ENCODE results near the gene FSTL4.
"Not testable (repeated sequence)": the region's sequence is repeated elsewhere in the genome, so short reads cannot be mapped to it uniquely, and the experiment has no call there.

FSTL4 gene

GRCh38 chr5:133220851-133221674 lies 391.3 kb downstream of the FSTL4 start:
- Mint-ChIP-seq H3K36me3 (ENCODE audit: low read depth) (no peaks in the 10 kb centered on the region), H3K4me3 (no peak overlapping the region), H3K9me3 (no peaks in the 10 kb centered on the region), H3K27me3 (no peaks in the 10 kb centered on the region), H3K27ac (no peak overlapping the region), H3K4me1 (no peaks in the 10 kb centered on the region)
- DNase-seq (no peak), ATAC-seq (no peak)

- DNase-seq (no peak), ATAC-seq (no peak)
- H3K9me3 Mint-ChIP-seq = no peaks in the 10 kb centered on the region
- no peak overlapping the region for H3K4me3 Mint-ChIP-seq
- no peaks in the 10 kb centered on the region for H3K4me1 Mint-ChIP-seq
- no peak overlapping the region for H3K27ac Mint-ChIP-seq
- H3K36me3 Mint-ChIP-seq (ENCODE audit: low read depth) = no peaks in the 10 kb centered on the region
- no peaks in the 10 kb centered on the region for H3K27me3 Mint-ChIP-seq
These were observed 393.0 kb downstream of the FSTL4 start for GRCh38 chr5:133219296-133219695.

- not testable (repeated sequence) for H3K4me3 Mint-ChIP-seq; ATAC-seq; H3K36me3 Mint-ChIP-seq (ENCODE audit: low read depth); H3K4me1 Mint-ChIP-seq; DNase-seq; H3K9me3 Mint-ChIP-seq; H3K27ac Mint-ChIP-seq; H3K27me3 Mint-ChIP-seq
These were observed 396.2 kb downstream of the FSTL4 start for GRCh38 chr5:133216138-133216537.

GRCh38 chr5:133214153-133214820 lies 398.1 kb downstream of the FSTL4 start:
- no peaks in the 10 kb centered on the region for H3K4me1 Mint-ChIP-seq
- H3K27me3 Mint-ChIP-seq = no peaks in the 10 kb centered on the region
- H3K27ac Mint-ChIP-seq = no peak overlapping the region
- no peaks in the 10 kb centered on the region for H3K9me3 Mint-ChIP-seq
- DNase-seq (no peak), ATAC-seq (no peak)
- no peaks in the 10 kb centered on the region for H3K36me3 Mint-ChIP-seq (ENCODE audit: low read depth)
- no peak overlapping the region for H3K4me3 Mint-ChIP-seq

GRCh38 chr5:133205649-133206048 lies 406.7 kb downstream of the FSTL4 start:
- Mint-ChIP-seq H3K27ac (no peak overlapping the region), H3K4me3 (no peak overlapping the region), H3K36me3 (ENCODE audit: low read depth) (no peaks in the 10 kb centered on the region), H3K27me3 (peaks cover 2% of the 10 kb centered on the region), H3K4me1 (no peaks in the 10 kb centered on the region), H3K9me3 (peaks cover 4% of the 10 kb centered on the region)
- ATAC-seq (no peak), DNase-seq (no peak)

GRCh38 chr5:133205204-133205603 lies 407.1 kb downstream of the FSTL4 start:
- H3K4me1 Mint-ChIP-seq = no peaks in the 10 kb centered on the region
- no peaks in the 10 kb centered on the region for H3K36me3 Mint-ChIP-seq (ENCODE audit: low read depth)
- peaks cover 2% of the 10 kb centered on the region for H3K27me3 Mint-ChIP-seq
- H3K27ac Mint-ChIP-seq = no peak overlapping the region
- ATAC-seq = no peak
- no peak overlapping the region for H3K4me3 Mint-ChIP-seq
- DNase-seq = no peak
- peaks cover 4% of the 10 kb centered on the region for H3K9me3 Mint-ChIP-seq

GRCh38 chr5:133203317-133204305 lies 408.7 kb downstream of the FSTL4 start:
- ATAC-seq = no peak
- no peak overlapping the region for H3K27ac Mint-ChIP-seq

GRCh38 chr5:133202066-133202665 lies 410.2 kb downstream of the FSTL4 start:
- no peaks in the 10 kb centered on the region for H3K36me3 Mint-ChIP-seq (ENCODE audit: low read depth)

More at GRCh38 chr5:133203317-133204305, 408.7 kb downstream of the FSTL4 start:
- Mint-ChIP-seq H3K27me3 (peaks cover 2% of the 10 kb centered on the region), H3K36me3 (ENCODE audit: low read depth) (no peaks in the 10 kb centered on the region), H3K4me3 (no peak overlapping the region), H3K4me1 (no peaks in the 10 kb centered on the region), H3K9me3 (peaks cover 4% of the 10 kb centered on the region)
- no peak for DNase-seq

GRCh38 chr5:133201310-133201709 lies 411.0 kb downstream of the FSTL4 start:
- ATAC-seq = no peak
- peaks cover 4% of the 10 kb centered on the region for H3K9me3 Mint-ChIP-seq
- no peak overlapping the region for H3K4me3 Mint-ChIP-seq
- DNase-seq = no peak
- H3K27ac Mint-ChIP-seq = no peak overlapping the region
- H3K4me1 Mint-ChIP-seq = no peaks in the 10 kb centered on the region
- H3K27me3 Mint-ChIP-seq = peaks cover 2% of the 10 kb centered on the region
- H3K36me3 Mint-ChIP-seq (ENCODE audit: low read depth) = no peaks in the 10 kb centered on the region

More at GRCh38 chr5:133202066-133202665, 410.2 kb downstream of the FSTL4 start:
- no peak for ATAC-seq
- Mint-ChIP-seq H3K4me3 (no peak overlapping the region), H3K27ac (no peak overlapping the region), H3K4me1 (no peaks in the 10 kb centered on the region), H3K27me3 (peaks cover 2% of the 10 kb centered on the region), H3K9me3 (peaks cover 4% of the 10 kb centered on the region)
- DNase-seq = no peak

- H3K36me3 Mint-ChIP-seq (ENCODE audit: low read depth) = no peaks in the 10 kb centered on the region
- ATAC-seq (no peak), DNase-seq (no peak)
- H3K27ac Mint-ChIP-seq = no peak overlapping the region
- no peaks in the 10 kb centered on the region for H3K4me1 Mint-ChIP-seq
- H3K27me3 Mint-ChIP-seq = peaks cover 4% of the 10 kb centered on the region
- H3K4me3 Mint-ChIP-seq = no peak overlapping the region
- H3K9me3 Mint-ChIP-seq = peaks cover 4% of the 10 kb centered on the region
These were observed 412.1 kb downstream of the FSTL4 start for GRCh38 chr5:133200256-133200655.

GRCh38 chr5:133199417-133200178 lies 412.7 kb downstream of the FSTL4 start:
- H3K4me3 Mint-ChIP-seq = no peak overlapping the region
- H3K27me3 Mint-ChIP-seq = peaks cover 5% of the 10 kb centered on the region
- DNase-seq (no peak), ATAC-seq (no peak)
- H3K36me3 Mint-ChIP-seq (ENCODE audit: low read depth) = no peaks in the 10 kb centered on the region
- H3K9me3 Mint-ChIP-seq = peaks cover 4% of the 10 kb centered on the region
- H3K4me1 Mint-ChIP-seq = no peaks in the 10 kb centered on the region
- no peak overlapping the region for H3K27ac Mint-ChIP-seq

- no peak for DNase-seq
- Mint-ChIP-seq H3K36me3 (ENCODE audit: low read depth) (no peaks in the 10 kb centered on the region), H3K4me1 (no peaks in the 10 kb centered on the region), H3K27ac (no peak overlapping the region), H3K4me3 (no peak overlapping the region), H3K27me3 (peaks cover 5% of the 10 kb centered on the region), H3K9me3 (peaks cover 4% of the 10 kb centered on the region)
- ATAC-seq = no peak
These were observed 413.8 kb downstream of the FSTL4 start for GRCh38 chr5:133198511-133198910.

GRCh38 chr5:133196441-133197085 lies 415.8 kb downstream of the FSTL4 start:
- DNase-seq (no peak), ATAC-seq (no peak)

More at GRCh38 chr5:133196441-133197085, 415.8 kb downstream of the FSTL4 start:
- no peak overlapping the region for H3K27ac Mint-ChIP-seq
- peaks cover under 1% of the 10 kb centered on the region for H3K9me3 Mint-ChIP-seq
- peaks cover 3% of the 10 kb centered on the region for H3K27me3 Mint-ChIP-seq
- no peak overlapping the region for H3K4me3 Mint-ChIP-seq
- H3K36me3 Mint-ChIP-seq (ENCODE audit: low read depth) = no peaks in the 10 kb centered on the region
- H3K4me1 Mint-ChIP-seq = no peaks in the 10 kb centered on the region
